Stimulated activated CD4-positive, alpha-beta T cell treated with anti-CD3 and anti-CD28 coated beads, TNF-alpha, amount 100 ng/mL, for 24 hours (primary cell): Measurements from ENCODE around the gene POTEM.
"Not testable (repeated sequence)": the region's sequence is repeated elsewhere in the genome, so short reads cannot be mapped to it uniquely, and the experiment has no call there.

Experiments used
- DNase-seq, 3 experiments: peaks; one replicate each; pipeline ENCODE4 v3.0.0-alpha.2; 2020; ENCODE audit warnings: low read depth in 3 of 3

POTEM gene

DNA sequence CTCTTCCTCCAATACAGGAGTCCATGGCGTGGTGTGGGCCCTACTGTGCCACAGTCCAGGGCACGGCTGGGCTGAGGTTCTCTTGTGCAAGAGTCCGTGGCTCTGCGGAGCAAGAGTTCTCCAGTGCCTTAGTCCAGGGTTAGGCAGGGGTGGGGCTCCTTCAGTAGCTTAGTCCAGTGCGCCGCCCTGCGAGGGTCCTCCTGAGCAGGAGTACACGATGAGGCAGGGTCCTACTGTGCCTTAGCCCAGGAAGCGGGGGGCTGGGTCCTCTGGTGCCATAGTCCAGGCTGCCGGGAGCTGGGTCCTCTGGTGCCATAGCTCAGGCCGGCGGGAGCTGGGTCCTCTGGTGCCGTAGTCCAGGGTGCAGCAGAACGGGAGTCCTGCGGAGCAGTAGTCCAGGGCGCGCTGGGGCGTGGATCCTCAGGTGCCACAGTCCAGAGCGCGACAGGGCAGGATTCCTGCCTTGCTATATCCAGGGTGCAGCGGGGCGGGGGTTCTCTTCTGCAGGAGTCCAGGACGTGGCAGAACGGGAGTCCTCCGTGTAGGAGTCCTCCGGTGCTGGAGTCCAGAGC, 69.7 kb downstream of the POTEM start:
- not testable (repeated sequence) for DNase-seq

DNA sequence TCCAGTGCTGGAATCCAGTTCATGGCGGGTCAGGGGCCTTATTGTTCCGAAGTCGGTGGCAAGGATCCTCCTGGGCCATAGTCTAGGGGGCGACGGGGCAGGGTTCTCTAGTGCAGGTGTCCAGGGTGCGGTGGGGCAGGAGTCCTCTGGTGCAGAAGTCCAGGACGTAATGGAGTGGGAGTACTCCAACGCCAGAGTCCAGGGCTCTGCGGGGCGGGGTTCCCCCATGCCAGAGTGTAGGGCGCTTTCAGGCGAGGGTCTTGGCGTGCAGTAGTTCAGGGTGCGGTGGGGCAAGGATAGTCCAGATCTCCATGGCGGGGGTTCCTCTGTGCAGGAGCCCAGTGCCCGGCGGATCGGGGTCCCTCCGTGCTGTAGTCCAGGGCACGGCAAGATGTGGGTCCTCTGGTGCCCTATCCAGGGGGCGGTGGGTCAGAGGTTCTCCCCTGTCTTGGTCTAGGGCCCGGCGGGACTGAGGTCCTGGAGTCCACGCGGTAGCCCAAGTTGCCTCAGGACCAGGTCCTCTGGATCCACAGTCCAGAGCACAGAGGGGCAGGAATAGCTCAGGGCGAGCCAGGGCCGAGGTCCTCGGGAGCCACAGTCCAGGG, 70.9 kb downstream of the POTEM start:
- DNase-seq = not testable (repeated sequence)

DNA sequence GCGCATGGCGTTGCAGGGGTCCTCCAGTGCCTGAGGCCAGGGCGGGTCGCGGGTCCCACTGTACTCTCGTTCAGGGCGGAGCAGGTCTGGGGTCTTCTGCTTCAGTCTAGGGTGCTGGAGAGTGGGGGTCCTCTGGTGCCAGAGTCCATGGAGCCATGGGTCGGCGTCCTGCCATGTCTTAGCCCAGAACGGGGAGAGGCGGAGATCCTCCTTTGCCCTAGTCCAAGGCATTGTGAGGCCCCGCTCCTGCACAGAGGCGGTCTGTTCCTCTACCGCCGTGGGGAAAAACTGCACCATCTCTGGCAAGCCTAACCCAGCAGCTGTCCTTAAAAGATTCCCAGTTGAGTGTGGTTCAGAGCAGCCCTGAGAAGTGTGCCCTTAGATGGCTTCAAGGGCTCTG, 71.6 kb downstream of the POTEM start:
- not testable (repeated sequence) for DNase-seq

DNA sequence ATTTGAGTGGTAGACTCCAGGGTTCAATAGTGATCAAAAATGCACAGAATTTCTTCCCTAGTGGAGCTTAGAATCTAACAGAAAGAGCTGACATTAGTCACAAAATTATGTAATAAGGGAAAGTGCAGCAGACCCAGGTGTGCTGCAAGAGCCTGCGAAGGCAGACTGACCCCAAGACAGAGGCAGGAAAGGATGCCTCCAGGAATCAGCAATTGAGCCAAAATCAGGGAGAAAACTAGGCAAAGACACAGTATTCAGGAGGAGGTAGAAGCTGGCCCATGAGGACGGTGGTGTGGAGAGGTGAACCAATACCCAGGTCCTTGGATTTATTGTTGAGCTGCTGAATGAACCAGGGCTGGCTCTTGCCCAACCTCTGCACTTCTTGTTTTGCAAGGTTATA, 76.2 kb downstream of the POTEM start:
- not testable (repeated sequence) for DNase-seq
